PC-3 (cell line): ENCODE measurements around the gene RPE. TPM values are rescaled to one million over a fixed set of nuclear protein-coding genes. Genes with fewer than 3 reads are reported as not detected.

Experiments
- ATAC-seq: fragments of 200-7000 bp; cut with Tn5 transposase; 2 replicates; pipeline ENCODE4 v1.9.1; 2020; ENCODE audit warnings: mild to moderate bottlenecking, moderate library complexity
- BruUV-seq: library from RNA; stranded (reverse); fragments of 400-500 nt; replicated peaks from 2 replicates; lab custom pipeline; 2021; lab: Mats Ljungman, UMichigan
- CTCF ChIA-PET: fragments of 300-600 bp; sonication (Branson Sonifier 250); formaldehyde crosslinking; loops from one replicate; lab custom pipeline; 2022; ENCODE audit warnings: antibody characterized with exemption; lab: Charles Lee
- POLR2A ChIA-PET: fragments of 300-600 bp; sonication (Branson Sonifier 250); formaldehyde crosslinking; loops from one replicate; lab custom pipeline; 2022; ENCODE audit warnings: antibody characterized with exemption; ENCODE audit not compliant: unreplicated experiment; lab: Charles Lee
- DNase-seq: peaks from one replicate; pipeline ENCODE4 v3.0.0-alpha.2; 2015
- H2AFZ ChIP-seq: fragments of 300-600 bp; sonication (generic); 2 replicates; pipeline ENCODE4 v1.6.0; 2016; ENCODE audit warnings: antibody characterized with exemption, low read length
- H3F3A ChIP-seq: fragments of 300-600 bp; sonication (generic); one replicate; pipeline ENCODE4 v1.6.0; 2017; ENCODE audit warnings: antibody characterized with exemption, low read length, control low read depth, mild to moderate bottlenecking; ENCODE audit not compliant: unreplicated experiment
- H3K27ac ChIP-seq: fragments of 300-600 bp; sonication (generic); 2 replicates; pipeline ENCODE4 v1.5.1; 2016; ENCODE audit warnings: mild to moderate bottlenecking, low read length
- H3K27me3 ChIP-seq: fragments of 300-600 bp; sonication (generic); 2 replicates; pipeline ENCODE4 v1.6.1; 2016; ENCODE audit warnings: low read length, mixed read lengths
- H3K36me3 ChIP-seq: fragments of 300-600 bp; sonication (generic); 2 replicates; pipeline ENCODE4 v1.6.1; 2016; ENCODE audit warnings: low read depth, mixed run types, low read length, mixed read lengths
- H3K4me1 ChIP-seq: fragments of 300-600 bp; sonication (generic); 2 replicates; pipeline ENCODE4 v1.5.1; 2016; ENCODE audit warnings: low read length; ENCODE audit not compliant: insufficient read depth
- H3K4me2 ChIP-seq: fragments of 300-600 bp; sonication (generic); 2 replicates; pipeline ENCODE4 v1.6.0; 2016; ENCODE audit warnings: low read length
- H3K4me3 ChIP-seq: fragments of 300-600 bp; sonication (generic); 2 replicates; pipeline ENCODE4 v1.5.1; 2016; ENCODE audit warnings: mild to moderate bottlenecking, low read length, mixed read lengths
- H3K79me2 ChIP-seq: fragments of 300-600 bp; sonication (generic); 2 replicates; pipeline ENCODE4 v1.6.1; 2017; ENCODE audit warnings: low read length, mixed read lengths
- H3K9ac ChIP-seq: fragments of 300-600 bp; sonication (generic); 2 replicates; pipeline ENCODE4 v1.6.0; 2016; ENCODE audit warnings: mild to moderate bottlenecking, low read length
- H3K9me2 ChIP-seq: fragments of 300-600 bp; sonication (generic); replicated peaks from 2 replicates; pipeline ENCODE4 v1.6.1; 2016; ENCODE audit warnings: mixed run types, low read length, mixed read lengths
- H3K9me3 ChIP-seq: fragments of 300-600 bp; sonication (generic); 2 replicates; pipeline ENCODE4 v1.6.1; 2016; ENCODE audit warnings: low read length, mixed read lengths
- H4K20me1 ChIP-seq: fragments of 300-600 bp; sonication (generic); 2 replicates; pipeline ENCODE4 v1.6.1; 2016; ENCODE audit warnings: low read length, mixed read lengths
- EZH2 ChIP-seq: fragments of 300-600 bp; sonication (generic); IDR thresholded peaks from one replicate; pipeline ENCODE4 v1.6.1; 2017; ENCODE audit warnings: antibody characterized with exemption, mild to moderate bottlenecking, low read length; ENCODE audit not compliant: unreplicated experiment
- EZH2phosphoT487 ChIP-seq: fragments of 300-600 bp; sonication (generic); IDR thresholded peaks from 2 replicates; pipeline ENCODE4 v1.6.1; 2018; ENCODE audit warnings: mild to moderate bottlenecking, antibody characterized with exemption, low read length, borderline replicate concordance
- intact Hi-C: fragments of 100-400 bp; cut with micrococcal nuclease; formaldehyde crosslinking; loops from 2 replicates; pipeline ENCODE4 v1.9.0; 2023
- total RNA-seq: library from RNA; depleted of rRNA; stranded (reverse); fragments of >200 nt; gene quantifications from 2 replicates; pipeline ENCODE4 v1.2.3, GENCODE V29; 2014
- TF ChIP-seq, protein P1 (sequence below): fragments of 300-600 bp; sonication (generic); conservative IDR thresholded peaks from 2 replicates; pipeline ENCODE4 v1.5.1; 2017; ENCODE audit warnings: antibody characterized with exemption, low read depth, mild to moderate bottlenecking, low read length

The RPE gene
- total RNA-seq, 1 experiment from 2014 or later: 60.5 TPM

DNA sequence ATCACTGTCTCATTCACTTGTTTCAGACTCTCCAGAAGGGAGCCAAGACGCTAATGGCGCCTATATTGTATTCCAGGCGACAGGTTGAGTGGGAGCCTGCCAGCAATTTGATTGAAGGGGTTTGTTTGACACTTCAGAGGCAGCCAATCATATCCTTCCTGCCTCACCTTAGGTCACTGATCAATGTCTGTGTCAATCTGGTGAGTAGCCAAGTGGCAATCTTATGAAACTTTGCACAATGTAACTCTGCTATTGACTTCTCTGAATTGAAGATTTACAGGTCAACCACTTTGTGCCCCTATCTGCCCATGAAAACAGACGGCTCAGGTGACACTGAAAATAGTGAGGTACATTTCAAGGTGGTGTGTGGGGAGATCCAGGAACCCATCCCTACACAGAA is 32.7 kb upstream of the RPE start:
- Histone ChIP-seq H3K27ac (no peak overlapping the region), H3K36me3 (no peaks in the 10 kb centered on the region), H3K4me3 (no peak overlapping the region), H3K9ac (no peak overlapping the region), H3K4me2 (no peak overlapping the region), H2AFZ (no peak overlapping the region), H4K20me1 (no peaks in the 10 kb centered on the region), H3K4me1 (no peaks in the 10 kb centered on the region), H3K9me3 (no peaks in the 10 kb centered on the region), H3K79me2 (no peaks in the 10 kb centered on the region), H3F3A (no peaks in the 10 kb centered on the region), H3K27me3 (peaks cover 54% of the 10 kb centered on the region), H3K9me2 (no peaks in the 10 kb centered on the region)
- ATAC-seq (no peak), DNase-seq (no peak)
- ChIA-PET CTCF (interaction anchor here (1.1 kb wide), 1 partner anchor 9 kb away, joined by 4 read pairs; no protein-coding TSS in a partner anchor), POLR2A (interaction anchor here (0.6 kb wide), 1 partner anchor 321 kb away, joined by 3 read pairs; no protein-coding TSS in a partner anchor)
- intact Hi-C loops: loop anchor here (10.0 kb wide), 1 partner anchor 1565 kb away; the partner anchor contains the start of gene PTH2R
- no TSS peak for BruUV-seq
- TF ChIP-seq EZH2phosphoT487: no peak
- TF ChIP-seq EZH2: no peak
- TF ChIP-seq, protein P1, sequence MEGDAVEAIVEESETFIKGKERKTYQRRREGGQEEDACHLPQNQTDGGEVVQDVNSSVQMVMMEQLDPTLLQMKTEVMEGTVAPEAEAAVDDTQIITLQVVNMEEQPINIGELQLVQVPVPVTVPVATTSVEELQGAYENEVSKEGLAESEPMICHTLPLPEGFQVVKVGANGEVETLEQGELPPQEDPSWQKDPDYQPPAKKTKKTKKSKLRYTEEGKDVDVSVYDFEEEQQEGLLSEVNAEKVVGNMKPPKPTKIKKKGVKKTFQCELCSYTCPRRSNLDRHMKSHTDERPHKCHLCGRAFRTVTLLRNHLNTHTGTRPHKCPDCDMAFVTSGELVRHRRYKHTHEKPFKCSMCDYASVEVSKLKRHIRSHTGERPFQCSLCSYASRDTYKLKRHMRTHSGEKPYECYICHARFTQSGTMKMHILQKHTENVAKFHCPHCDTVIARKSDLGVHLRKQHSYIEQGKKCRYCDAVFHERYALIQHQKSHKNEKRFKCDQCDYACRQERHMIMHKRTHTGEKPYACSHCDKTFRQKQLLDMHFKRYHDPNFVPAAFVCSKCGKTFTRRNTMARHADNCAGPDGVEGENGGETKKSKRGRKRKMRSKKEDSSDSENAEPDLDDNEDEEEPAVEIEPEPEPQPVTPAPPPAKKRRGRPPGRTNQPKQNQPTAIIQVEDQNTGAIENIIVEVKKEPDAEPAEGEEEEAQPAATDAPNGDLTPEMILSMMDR: no peak

DNA sequence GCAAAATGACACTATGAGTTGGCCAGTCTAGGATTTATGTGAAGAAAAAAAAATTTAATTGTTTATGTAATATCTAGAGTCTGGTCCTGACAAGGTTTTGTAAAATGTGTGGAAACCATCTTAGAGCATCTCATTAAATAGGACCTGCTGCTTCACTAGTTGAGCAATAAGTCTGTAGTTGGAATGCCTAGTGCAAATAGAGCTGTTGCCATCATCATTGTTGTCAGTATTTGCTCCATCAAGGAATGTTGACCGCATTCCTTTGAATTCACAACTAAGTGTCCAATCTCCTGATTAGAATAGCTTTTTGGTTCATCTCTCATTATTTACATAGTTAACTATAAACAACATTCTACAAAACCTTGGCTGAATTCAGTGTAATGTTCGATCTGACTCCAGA is 32.2 kb upstream of the RPE start:
- Histone ChIP-seq H3K9ac (no peak overlapping the region), H3F3A (no peaks in the 10 kb centered on the region), H3K4me1 (no peaks in the 10 kb centered on the region), H3K36me3 (no peaks in the 10 kb centered on the region), H3K79me2 (no peaks in the 10 kb centered on the region), H4K20me1 (no peaks in the 10 kb centered on the region), H3K9me2 (no peaks in the 10 kb centered on the region), H3K9me3 (no peaks in the 10 kb centered on the region), H2AFZ (no peak overlapping the region), H3K4me3 (no peak overlapping the region), H3K27me3 (peaks cover 54% of the 10 kb centered on the region), H3K4me2 (no peak overlapping the region), H3K27ac (no peak overlapping the region)
- ChIA-PET POLR2A (no interaction called here), CTCF (no interaction called here)
- intact Hi-C loops: no loop called here
- ATAC-seq (no peak), DNase-seq (no peak)
- BruUV-seq: no TSS peak
- TF ChIP-seq EZH2phosphoT487 (no peak), EZH2 (no peak)
- TF ChIP-seq, protein P1: no peak

DNA sequence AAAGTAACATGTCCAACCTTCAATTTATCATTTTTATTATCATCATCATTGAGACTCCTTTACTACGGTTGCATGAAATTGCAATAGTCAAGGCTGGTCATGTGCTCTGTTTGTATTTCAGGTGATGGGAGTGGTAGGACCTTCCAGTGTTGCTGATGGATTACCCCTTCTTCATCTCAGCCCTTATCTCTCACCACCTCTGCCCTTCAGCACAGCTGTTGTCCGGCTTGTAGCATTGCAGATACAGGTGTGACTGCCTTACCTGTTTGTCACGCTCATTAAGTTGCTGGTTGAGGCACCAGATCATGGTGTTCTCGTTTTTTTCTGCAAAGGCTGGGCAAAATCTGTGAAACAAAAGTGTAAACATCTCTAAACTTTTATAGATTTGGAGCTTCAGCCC is 31.7 kb upstream of the RPE start:
- no peak for ATAC-seq
- POLR2A ChIA-PET: no interaction called here
- no peak for TF ChIP-seq EZH2
- TF ChIP-seq, protein P1: no peak
- no peaks in the 10 kb centered on the region for H3K79me2 ChIP-seq
- H3K9ac ChIP-seq: no peak overlapping the region
- no peaks in the 10 kb centered on the region for H3F3A ChIP-seq
- H2AFZ ChIP-seq: no peak overlapping the region
- H3K9me3 ChIP-seq: no peaks in the 10 kb centered on the region
- CTCF ChIA-PET: no interaction called here
- no peak overlapping the region for H3K4me3 ChIP-seq
- H3K27me3 ChIP-seq: peaks cover 54% of the 10 kb centered on the region
- BruUV-seq: no TSS peak
- H4K20me1 ChIP-seq: no peaks in the 10 kb centered on the region
- H3K4me1 ChIP-seq: no peaks in the 10 kb centered on the region
- no peaks in the 10 kb centered on the region for H3K9me2 ChIP-seq
- no peak overlapping the region for H3K27ac ChIP-seq
- intact Hi-C loops: no loop called here
- no peaks in the 10 kb centered on the region for H3K36me3 ChIP-seq
- no peak overlapping the region for H3K4me2 ChIP-seq
- no peak for DNase-seq
